Left lung (tissue), 10 donors: ENCODE data around the gene RAD21L1. TPM values are rescaled to one million over a fixed set of nuclear protein-coding genes. Genes with fewer than 3 reads are reported as not detected.

Experiments used
- ATAC-seq: fragments of 200-7000 bp; cut with Tn5 transposase; one replicate; pipeline ENCODE4 v1.9.1; 2020; ENCODE audit warnings: moderate library complexity
- DNase-seq, 4 donors: peaks; one replicate each; pipeline ENCODE4 v3.0.0-alpha.2; 2013 to 2020
- H3K27ac ChIP-seq, 2 donors: fragments of 200-600 bp; sonication (generic) in 1 of 2; one replicate each; pipeline versions ENCODE4 v1.5.0 to v1.8.0; 2020 to 2021
- H3K27me3 ChIP-seq, 2 donors: fragments of 200-600 bp; sonication (generic) in 1 of 2; one replicate each; pipeline versions ENCODE4 v1.5.0 to v1.8.0; 2020 to 2021
- H3K36me3 ChIP-seq, 2 donors: fragments of 200-600 bp; sonication (generic) in 1 of 2; one replicate each; pipeline versions ENCODE4 v1.5.0 to v1.8.0; 2020 to 2021
- H3K4me1 ChIP-seq, 2 donors: fragments of 200-600 bp; one replicate each; pipeline ENCODE4 v1.8.0; 2021
- H3K4me3 ChIP-seq, 2 donors: fragments of 200-600 bp; sonication (generic) in 1 of 2; one replicate each; pipeline versions ENCODE4 v1.5.0 to v1.8.0; 2020 to 2021; ENCODE audit warnings: mild to moderate bottlenecking in 1 of 2
- H3K9me3 ChIP-seq, 2 donors: fragments of 200-600 bp; sonication (generic) in 1 of 2; one replicate each; pipeline versions ENCODE4 v1.5.0 to v1.8.0; 2020 to 2021
- CTCF ChIP-seq, 2 donors: fragments of 200-600 bp; sonication (generic) in 1 of 2; IDR thresholded peaks; one replicate each; pipeline versions ENCODE4 v1.5.0 to v1.8.0; 2021; ENCODE audit warnings: antibody characterized with exemption in 2 of 2
- intact Hi-C, 2 donors: fragments of 100-400 bp; cut with DNase I; formaldehyde crosslinking; loops; one replicate each; pipeline versions ENCODE4 v1.11.2 to v1.14.2; 2022
- polyA plus RNA-seq, 6 donors: library from polyadenylated mRNA; unstranded; fragments of 120-200 nt; gene quantifications; one replicate each; pipeline ENCODE4 v1.2.1, GENCODE V29; 2013; ENCODE audit not compliant: insufficient read length in 6 of 6
- total RNA-seq, 2 donors: library from RNA; stranded (reverse); fragmentation: NEBNext Ultra II Directional; extraction: Animal tissue kit (Norgen Biotek cat#: 25700); gene quantifications; one replicate each; pipeline ENCODE4 v1.2.1, GENCODE V29; 2021
- donor health status: DM: no; HTN: yes; CAD: no.
- donor health status: DM: no; HTN: no; CAD: no.

Gene RAD21L1
- total and polyA plus RNA-seq, 8 donors = not detected

GRCh38 chr20:1209447-1210387 lies 16.1 kb upstream of the RAD21L1 start:
- H3K4me3 ChIP-seq = no peak overlapping the region
- peaks cover 0 to 4% of the 10 kb centered on the region in 2 donors for H3K27me3 ChIP-seq
- H3K36me3 ChIP-seq = no peaks in the 10 kb centered on the region
- H3K9me3 ChIP-seq = no peaks in the 10 kb centered on the region
- no peak for TF ChIP-seq CTCF (IDR thresholded peaks at IDR 0.05)
- intact Hi-C loops = no loop called here
- DNase-seq (no peak), ATAC-seq (no peak)
- no peak overlapping the region for H3K27ac ChIP-seq
- H3K4me1 ChIP-seq = peaks cover 0 to 3% of the 10 kb centered on the region in 2 donors

- DNase-seq = no peak
- intact Hi-C loops = no loop called here
- H3K9me3 ChIP-seq = no peaks in the 10 kb centered on the region
- ATAC-seq = no peak
- no peak overlapping the region for H3K27ac ChIP-seq
- TF ChIP-seq CTCF (IDR thresholded peaks at IDR 0.05) = no peak
- peaks cover 0 to 3% of the 10 kb centered on the region in 2 donors for H3K4me1 ChIP-seq
- H3K36me3 ChIP-seq = no peaks in the 10 kb centered on the region
- H3K4me3 ChIP-seq = no peak overlapping the region
- peaks cover 0 to 4% of the 10 kb centered on the region in 2 donors for H3K27me3 ChIP-seq
Observed at GRCh38 chr20:1210501-1210900, 15.3 kb upstream of the RAD21L1 start.

GRCh38 chr20:1212023-1212422 lies 13.8 kb upstream of the RAD21L1 start:
- Histone ChIP-seq H3K27me3 (peaks cover 0 to 4% of the 10 kb centered on the region in 2 donors), H3K36me3 (no peaks in the 10 kb centered on the region), H3K27ac (no peak overlapping the region), H3K9me3 (no peaks in the 10 kb centered on the region), H3K4me3 (no peak overlapping the region), H3K4me1 (peaks cover 0 to 3% of the 10 kb centered on the region in 2 donors)
- ATAC-seq (no peak), DNase-seq (no peak)
- intact Hi-C loops = no loop called here
- no peak for TF ChIP-seq CTCF (IDR thresholded peaks at IDR 0.05)

GRCh38 chr20:1212607-1213396 lies 13.0 kb upstream of the RAD21L1 start:
- Histone ChIP-seq H3K27me3 (peaks cover 0 to 4% of the 10 kb centered on the region in 2 donors), H3K4me1 (peaks cover 0 to 3% of the 10 kb centered on the region in 2 donors), H3K36me3 (no peaks in the 10 kb centered on the region), H3K4me3 (no peak overlapping the region), H3K9me3 (no peaks in the 10 kb centered on the region), H3K27ac (no peak overlapping the region)
- intact Hi-C loops = no loop called here
- DNase-seq (peak in 2 of 4 donors; percentile 68 to 78), ATAC-seq (peak; percentile 99)
- TF ChIP-seq CTCF (IDR thresholded peaks at IDR 0.05) = peak; percentile 75 to 89

- no peaks in the 10 kb centered on the region for H3K9me3 ChIP-seq
- H3K4me3 ChIP-seq = no peak overlapping the region
- peaks cover 0 to 4% of the 10 kb centered on the region in 2 donors for H3K27me3 ChIP-seq
- intact Hi-C loops = no loop called here
- DNase-seq (no peak), ATAC-seq (no peak)
- H3K4me1 ChIP-seq = peaks cover 0 to 3% of the 10 kb centered on the region in 2 donors
- H3K27ac ChIP-seq = no peak overlapping the region
- H3K36me3 ChIP-seq = no peaks in the 10 kb centered on the region
- TF ChIP-seq CTCF (IDR thresholded peaks at IDR 0.05) = no peak
Observed at GRCh38 chr20:1214838-1215261, 11.0 kb upstream of the RAD21L1 start.
